Esophagus squamous epithelium (tissue), 5 donors: ENCODE results near the gene KCTD3. TPM values are rescaled to one million over a fixed set of nuclear protein-coding genes. Genes with fewer than 3 reads are reported as not detected.

ENCODE experiments used
- DNase-seq: peaks from one replicate; lab custom pipeline; 2025; lab: John Stamatoyannopoulos, UW
- H3K27ac ChIP-seq, 4 donors: fragments of 200-600 bp; sonication (generic); one replicate each; pipeline ENCODE4 v1.5.1; 2016 to 2019; ENCODE audit warnings: mild to moderate bottlenecking in 1 of 4
- H3K27me3 ChIP-seq, 4 donors: fragments of 200-600 bp; sonication (generic); 1 replicate in 3 of 4; 2 replicates in 1 of 4; pipeline versions ENCODE4 v1.5.1 to v1.6.0; 2017 to 2021; ENCODE audit warnings: antibody characterized with exemption in 1 of 4
- H3K36me3 ChIP-seq, 3 donors: fragments of 200-600 bp; sonication (generic); one replicate each; pipeline ENCODE4 v1.5.1; 2016 to 2019
- H3K4me1 ChIP-seq, 3 donors: fragments of 200-600 bp; sonication (generic); one replicate each; pipeline ENCODE4 v1.5.1; 2017 to 2019
- H3K4me3 ChIP-seq, 4 donors: fragments of 200-600 bp; sonication (generic); 1 replicate in 3 of 4; 2 replicates in 1 of 4; pipeline ENCODE4 v1.5.1; 2016 to 2019; ENCODE audit warnings: mild to moderate bottlenecking in 2 of 4, moderate library complexity in 1 of 4
- H3K9me3 ChIP-seq, 3 donors: fragments of 200-600 bp; sonication (generic); one replicate each; pipeline ENCODE4 v1.5.1; 2016 to 2019
- CTCF ChIP-seq, 6 experiments: fragments of 450-650 bp in 4 of 6; fragments of 200-600 bp in 2 of 6; sonication (generic) in 2 of 6; IDR thresholded peaks; one replicate each; pipeline ENCODE4 v1.5.1; 2016 to 2019; ENCODE audit warnings: antibody characterized with exemption in 6 of 6, mild to moderate bottlenecking in 4 of 6, moderate library complexity in 4 of 6
- POLR2A ChIP-seq, 4 donors: fragments of 450-650 bp; IDR thresholded peaks; one replicate each; pipeline ENCODE4 v1.6.1; 2017; ENCODE audit warnings: antibody characterized with exemption in 4 of 4, mild to moderate bottlenecking in 4 of 4, moderate library complexity in 3 of 4
- WGBS, 2 donors: methylation state at CpG; one replicate each; pipeline ENCODE4 v1.1.5; 2018; 5-methylcytosine and 5-hydroxymethylcytosine counted together
- intact Hi-C: fragments of 100-400 bp; cut with DNase I; formaldehyde crosslinking; loops from one replicate; pipeline ENCODE4 v1.15.0; 2022
- total RNA-seq, 4 donors: library from RNA; depleted of rRNA; stranded (reverse); fragments of >200 nt; gene quantifications; one replicate each; pipeline ENCODE4 v1.1.0, GENCODE V29; 2016
- donor health status: DM: yes; HTN: yes; CAD: no.

KCTD3 gene
- total RNA-seq, 4 donors from 2014 or later = 43.4 to 76.1 (median 44.9) TPM

GRCh38 chr1:215583185-215583749 is 16.2 kb downstream of the KCTD3 start:
- TF ChIP-seq CTCF (IDR thresholded peaks at IDR 0.05) (no peak), POLR2A (IDR thresholded peaks at IDR 0.05) (no peak)
- H3K4me1 ChIP-seq = peaks cover 5 to 39% (median 8%) of the 10 kb centered on the region in 3 donors
- H3K36me3 ChIP-seq = peaks cover 5 to 75% (median 6%) of the 10 kb centered on the region in 3 donors
- no peaks in the 10 kb centered on the region for H3K9me3 ChIP-seq
- no peaks in the 10 kb centered on the region for H3K27me3 ChIP-seq
- 30 to 48% methylated on average over 5 of the region's 5 CpGs for WGBS, 2 donors
- intact Hi-C loops = no loop called here
- H3K27ac ChIP-seq = peak overlapping the region; percentile 45 to 87 (median 80)
- DNase-seq = no peak
- peak overlapping the region in 2 of 4 donors; percentile 8 to 12 for H3K4me3 ChIP-seq

GRCh38 chr1:215584389-215584788 is 17.3 kb downstream of the KCTD3 start:
- no peaks in the 10 kb centered on the region for H3K27me3 ChIP-seq
- 60 to 73% methylated on average over 1 of the region's 1 CpG for WGBS, 2 donors
- no peaks in the 10 kb centered on the region for H3K9me3 ChIP-seq
- intact Hi-C loops = no loop called here
- H3K27ac ChIP-seq = peak overlapping the region in 3 of 4 donors; percentile 77 to 87 (median 83)
- peaks cover 5 to 69% (median 6%) of the 10 kb centered on the region in 3 donors for H3K36me3 ChIP-seq
- no peak overlapping the region for H3K4me3 ChIP-seq
- TF ChIP-seq CTCF (IDR thresholded peaks at IDR 0.05) (no peak), POLR2A (IDR thresholded peaks at IDR 0.05) (no peak)
- no peak for DNase-seq
- H3K4me1 ChIP-seq = peaks cover 5 to 42% (median 8%) of the 10 kb centered on the region in 3 donors

GRCh38 chr1:215589650-215590435 is 22.7 kb downstream of the KCTD3 start:
- no peak for TF ChIP-seq POLR2A (IDR thresholded peaks at IDR 0.05)
- no peak for TF ChIP-seq CTCF (IDR thresholded peaks at IDR 0.05)
- DNase-seq = no peak
- intact Hi-C loops = no loop called here
- Histone ChIP-seq H3K9me3 (no peaks in the 10 kb centered on the region), H3K27ac (peak overlapping the region in 3 of 4 donors; percentile 71 to 83 (median 83)), H3K4me3 (no peak overlapping the region), H3K27me3 (no peaks in the 10 kb centered on the region), H3K4me1 (peaks cover 0 to 64% (median 8%) of the 10 kb centered on the region in 3 donors), H3K36me3 (peaks cover 0 to 39% (median 0%) of the 10 kb centered on the region in 3 donors)
- 31 to 64% methylated on average over 4 of the region's 4 CpGs for WGBS, 2 donors

GRCh38 chr1:215590779-215591491 is 23.8 kb downstream of the KCTD3 start:
- H3K4me3 ChIP-seq = no peak overlapping the region
- no peaks in the 10 kb centered on the region for H3K27me3 ChIP-seq
- H3K36me3 ChIP-seq = peaks cover 0 to 44% (median 0%) of the 10 kb centered on the region in 3 donors
- H3K4me1 ChIP-seq = peaks cover 0 to 66% (median 10%) of the 10 kb centered on the region in 3 donors
- intact Hi-C loops = no loop called here
- no peaks in the 10 kb centered on the region for H3K9me3 ChIP-seq
- WGBS, 2 donors = 75 to 92% methylated on average over 4 of the region's 4 CpGs
- no peak for DNase-seq
- TF ChIP-seq POLR2A (IDR thresholded peaks at IDR 0.05) = no peak
- no peak for TF ChIP-seq CTCF (IDR thresholded peaks at IDR 0.05)
- peak overlapping the region in 3 of 4 donors; percentile 71 to 83 (median 83) for H3K27ac ChIP-seq
